Activated naive CD4-positive, alpha-beta T cell treated with anti-CD3 and anti-CD28 coated beads for 36 hours (primary cell): ENCODE data around the gene GM2A. TPM values are rescaled to one million over a fixed set of nuclear protein-coding genes. Genes with fewer than 3 reads are reported as not detected.
A peak's percentile ranks its signal among the peaks of the same experiment; 100 is the strongest.
"Not testable (repeated sequence)": the region's sequence is repeated elsewhere in the genome, so short reads cannot be mapped to it uniquely, and the experiment has no call there.

Experiments used
- CTCF ChIA-PET: fragments of 350-600 bp; sonication (Branson Sonifier 250); formaldehyde crosslinking; loops from one replicate; lab custom pipeline; 2021; ENCODE audit warnings: antibody characterized with exemption; lab: Charles Lee
- DNase-seq: peaks from one replicate; pipeline ENCODE4 v3.0.0-alpha.2; 2020
- H3K27ac Mint-ChIP-seq: one replicate; pipeline ENCODE4 v1.8.0; 2021; ENCODE audit warnings: mild to moderate bottlenecking, mixed read lengths
- H3K27me3 Mint-ChIP-seq: one replicate; pipeline ENCODE4 v1.8.0; 2021; ENCODE audit warnings: low read depth, mixed read lengths
- H3K36me3 Mint-ChIP-seq: one replicate; pipeline ENCODE4 v1.8.0; 2021; ENCODE audit warnings: low read depth, mixed read lengths
- H3K4me1 Mint-ChIP-seq: one replicate; pipeline ENCODE4 v1.8.0; 2021; ENCODE audit warnings: low read depth, mixed read lengths
- H3K4me3 Mint-ChIP-seq: one replicate; pipeline ENCODE4 v1.8.0; 2021; ENCODE audit warnings: mild to moderate bottlenecking, moderate library complexity, mixed read lengths
- H3K9me3 Mint-ChIP-seq: one replicate; pipeline ENCODE4 v1.8.0; 2021; ENCODE audit warnings: mixed read lengths
- intact Hi-C: fragments of 100-400 bp; cut with micrococcal nuclease; formaldehyde crosslinking; loops from one replicate; pipeline ENCODE4 v1.15.1; 2023
- total RNA-seq, 2 experiments: library from RNA; stranded (reverse); gene quantifications; one replicate each; pipeline ENCODE4 v1.2.3, GENCODE V29; 2021

GM2A gene
- total RNA-seq, 2 experiments from 2014 or later = 21.1 to 21.8 TPM

DNA sequence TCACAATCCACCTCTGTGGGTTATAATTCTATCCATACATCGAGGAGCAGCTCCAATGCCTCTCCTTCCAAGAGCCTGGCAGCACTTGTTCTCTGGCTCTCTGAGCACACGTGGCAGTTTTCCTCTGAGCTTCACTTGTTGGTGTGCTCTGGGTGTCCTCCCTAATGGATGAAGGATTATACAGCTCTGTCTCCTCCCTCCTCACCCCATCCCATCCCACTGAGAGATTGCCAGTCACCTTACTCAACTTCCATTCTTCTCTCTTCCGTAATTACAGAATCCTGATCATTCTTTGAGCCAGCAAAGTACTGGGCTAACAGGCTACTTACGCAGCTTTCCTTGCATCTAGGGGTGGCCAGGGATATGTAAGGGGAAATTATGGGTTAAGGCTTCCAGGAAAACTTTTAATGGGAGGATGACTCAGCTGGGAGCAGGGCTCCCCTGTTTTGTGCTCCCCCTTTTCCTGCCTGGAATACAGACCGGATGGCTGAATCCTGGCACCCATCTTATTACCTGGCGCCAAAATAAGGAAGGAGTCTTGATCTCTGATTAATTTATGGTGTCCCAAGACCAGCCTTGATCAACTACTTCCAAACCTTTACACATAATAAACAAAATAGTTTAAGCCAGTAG is 22.8 kb upstream of the GM2A start:
- intact Hi-C loops = no loop called here
- no peaks in the 10 kb centered on the region for H3K9me3 Mint-ChIP-seq
- H3K27me3 Mint-ChIP-seq = no peaks in the 10 kb centered on the region
- H3K36me3 Mint-ChIP-seq = no peaks in the 10 kb centered on the region
- H3K27ac Mint-ChIP-seq = no peak overlapping the region
- H3K4me3 Mint-ChIP-seq = no peak overlapping the region
- CTCF ChIA-PET = interaction anchor here (0.8 to 3.9 kb wide), 5 partner anchors 10 to 119 kb away, joined by 3 to 39 read pairs (median 5); no protein-coding TSS in a partner anchor
- DNase-seq = no peak
- H3K4me1 Mint-ChIP-seq = peaks cover 16% of the 10 kb centered on the region

DNA sequence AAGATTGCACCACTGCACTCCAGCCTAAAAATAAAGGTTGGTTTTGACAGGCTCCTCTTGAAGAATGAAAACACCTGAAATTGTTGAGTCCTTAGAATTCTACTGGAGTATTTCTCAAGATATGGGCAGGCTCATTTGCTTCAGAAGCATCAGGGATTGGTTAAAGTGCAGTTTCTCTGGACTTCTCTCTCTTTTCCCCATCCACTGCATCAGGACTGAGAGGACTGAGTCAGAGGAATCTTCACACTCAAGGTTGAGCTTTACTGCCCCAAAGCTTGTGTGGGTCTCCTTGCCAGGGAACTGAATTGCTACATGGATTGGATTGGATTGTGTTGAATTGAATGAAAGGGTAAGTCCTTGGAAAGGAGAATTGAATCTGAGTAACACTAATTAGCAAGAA is 21.6 kb upstream of the GM2A start:
- H3K36me3 Mint-ChIP-seq = no peaks in the 10 kb centered on the region
- DNase-seq = no peak
- peaks cover 14% of the 10 kb centered on the region for H3K4me1 Mint-ChIP-seq
- no peaks in the 10 kb centered on the region for H3K27me3 Mint-ChIP-seq
- H3K4me3 Mint-ChIP-seq = no peak overlapping the region
- H3K27ac Mint-ChIP-seq = no peak overlapping the region
- CTCF ChIA-PET = interaction anchor here (0.8 to 2.1 kb wide), 3 partner anchors 66 to 117 kb away, joined by 3 to 7 read pairs (median 3); no protein-coding TSS in a partner anchor
- H3K9me3 Mint-ChIP-seq = no peaks in the 10 kb centered on the region
- intact Hi-C loops = no loop called here

DNA sequence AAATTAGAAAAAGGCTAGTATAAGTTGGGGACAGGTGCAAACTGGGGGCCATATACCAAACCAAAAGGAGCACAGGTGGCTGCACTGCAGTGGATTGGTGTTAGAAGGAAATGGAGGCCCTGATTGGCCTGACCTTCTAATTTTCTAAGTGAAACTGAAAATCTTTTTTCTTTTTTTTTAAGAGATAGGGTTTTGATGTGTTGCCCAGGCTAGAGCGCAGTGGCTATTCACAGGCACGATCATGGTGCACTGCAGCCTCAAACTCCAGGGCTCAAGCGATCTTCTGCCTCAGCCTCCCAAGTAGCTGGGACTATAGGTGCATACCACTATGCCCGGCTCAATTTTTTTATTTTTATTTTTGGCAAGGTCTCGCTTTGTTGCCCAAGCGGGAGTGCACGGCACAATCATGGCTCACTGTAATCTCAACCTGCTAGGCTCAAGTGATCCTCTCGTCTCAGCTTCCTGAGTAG is 19.3 kb upstream of the GM2A start:
- CTCF ChIA-PET = interaction anchor here (1.0 to 1.1 kb wide), 2 partner anchors 9 to 10 kb away, joined by 3 to 5 read pairs; partner anchors contain the start of gene CCDC69
- H3K27ac Mint-ChIP-seq = no peak overlapping the region
- H3K4me3 Mint-ChIP-seq = no peak overlapping the region
- no peaks in the 10 kb centered on the region for H3K36me3 Mint-ChIP-seq
- H3K27me3 Mint-ChIP-seq = no peaks in the 10 kb centered on the region
- H3K9me3 Mint-ChIP-seq = no peaks in the 10 kb centered on the region
- DNase-seq = no peak
- intact Hi-C loops = loop anchor here (1.0 kb wide), 1 partner anchor 9 kb away; the partner anchor contains the start of gene CCDC69
- H3K4me1 Mint-ChIP-seq = peaks cover 14% of the 10 kb centered on the region

DNA sequence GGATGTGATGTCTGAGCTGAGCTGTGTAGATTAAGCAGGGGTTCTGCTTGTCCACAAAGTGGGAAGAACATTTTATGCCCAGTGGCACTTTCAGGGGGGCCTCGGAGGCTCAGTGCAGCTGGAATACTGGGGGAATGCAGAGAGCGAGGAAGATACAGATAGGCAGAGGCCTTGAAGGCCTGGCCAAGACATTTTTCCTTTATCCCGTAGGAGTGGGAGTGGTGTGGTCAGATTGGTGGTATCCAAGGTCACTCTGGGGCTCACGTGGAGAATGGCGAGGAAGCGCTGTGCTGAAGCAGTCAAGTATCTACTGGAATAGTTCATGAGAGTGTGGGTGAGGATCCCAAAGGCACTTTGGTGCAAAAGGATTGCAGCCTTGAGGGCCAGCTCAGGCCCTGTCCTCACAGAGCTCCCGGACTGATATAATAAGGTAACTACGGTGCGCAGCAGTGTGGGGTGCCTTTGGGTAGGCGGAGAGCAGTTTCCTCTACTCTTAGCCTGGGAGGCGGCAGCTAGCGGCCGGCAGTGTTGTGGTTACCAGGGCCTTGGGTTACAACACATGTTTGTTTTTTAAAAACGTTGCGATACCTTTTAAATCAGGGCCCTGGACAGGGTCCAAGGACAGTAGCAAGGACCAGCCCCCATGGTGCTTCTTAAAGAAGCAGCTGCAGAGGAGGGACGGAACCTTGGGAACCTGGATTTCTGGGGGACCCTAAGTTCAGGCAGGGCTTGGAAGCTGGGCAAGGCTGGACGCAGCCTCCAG is 18.3 kb upstream of the GM2A start:
- intact Hi-C loops = loop anchor here (1.0 kb wide), 1 partner anchor 10 kb away; the partner anchor contains the start of gene CCDC69
- CTCF ChIA-PET = interaction anchor here (0.9 to 2.3 kb wide), 10 partner anchors 8 to 119 kb away, joined by 3 to 7 read pairs (median 4); partner anchors contain the start of gene CCDC69
- H3K36me3 Mint-ChIP-seq = no peaks in the 10 kb centered on the region
- no peaks in the 10 kb centered on the region for H3K9me3 Mint-ChIP-seq
- H3K4me1 Mint-ChIP-seq = peaks cover 14% of the 10 kb centered on the region
- peak; percentile 31 for DNase-seq
- peak overlapping the region; percentile 52 for H3K27ac Mint-ChIP-seq
- no peaks in the 10 kb centered on the region for H3K27me3 Mint-ChIP-seq
- peak overlapping the region; percentile 3 for H3K4me3 Mint-ChIP-seq

DNA sequence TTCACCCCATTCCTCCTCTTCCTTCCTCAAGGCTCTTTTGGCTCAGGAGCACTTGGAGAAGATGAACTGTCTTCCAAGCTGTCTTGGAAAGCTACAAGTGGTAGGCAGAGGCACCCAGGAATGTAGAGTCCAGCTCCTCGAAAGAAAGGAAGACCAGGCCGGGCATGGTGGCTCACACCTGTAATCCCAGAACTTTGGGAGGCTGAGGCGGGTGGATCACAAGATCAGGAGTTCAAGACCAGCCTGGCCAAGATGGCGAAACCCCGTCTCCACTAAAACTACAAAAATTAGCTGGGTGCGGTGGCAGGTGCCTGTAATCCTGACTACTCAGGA is 17.8 kb upstream of the GM2A start:
- H3K27ac Mint-ChIP-seq, H3K36me3 Mint-ChIP-seq, H3K27me3 Mint-ChIP-seq, H3K9me3 Mint-ChIP-seq, DNase-seq, intact Hi-C loops, H3K4me3 Mint-ChIP-seq: not testable (repeated sequence)
- H3K4me1 Mint-ChIP-seq = peaks cover 14% of the 10 kb centered on the region
- CTCF ChIA-PET = interaction anchor here (0.9 to 2.3 kb wide), 8 partner anchors 20 to 120 kb away, joined by 3 to 7 read pairs (median 4); no protein-coding TSS in a partner anchor

DNA sequence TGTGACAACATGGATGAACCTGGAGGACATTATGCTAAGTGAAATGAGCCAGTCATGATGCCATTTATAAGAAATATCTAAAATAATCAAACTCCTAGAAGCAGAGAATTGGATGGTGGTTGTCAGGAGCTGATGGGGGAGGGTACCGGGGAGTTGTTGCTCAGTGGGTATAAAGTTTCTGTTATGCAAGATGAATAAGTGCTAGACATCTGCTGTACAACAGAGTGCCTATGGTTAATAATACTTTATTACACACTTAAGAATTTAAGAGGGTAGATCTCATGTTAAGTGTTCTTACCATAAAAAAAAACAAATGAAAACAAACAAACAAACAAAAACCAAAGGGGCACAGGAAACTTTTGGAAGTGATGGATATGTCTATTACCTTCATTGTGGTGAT is 16.1 kb upstream of the GM2A start:
- intact Hi-C loops = no loop called here
- Mint-ChIP-seq H3K27ac (no peak overlapping the region), H3K36me3 (no peaks in the 10 kb centered on the region), H3K9me3 (no peaks in the 10 kb centered on the region), H3K4me3 (no peak overlapping the region), H3K4me1 (peaks cover 14% of the 10 kb centered on the region), H3K27me3 (no peaks in the 10 kb centered on the region)
- CTCF ChIA-PET = interaction anchor here (0.9 to 6.5 kb wide), 5 partner anchors 8 to 111 kb away, joined by 3 to 39 read pairs (median 4); partner anchors contain the start of gene CCDC69
- no peak for DNase-seq

DNA sequence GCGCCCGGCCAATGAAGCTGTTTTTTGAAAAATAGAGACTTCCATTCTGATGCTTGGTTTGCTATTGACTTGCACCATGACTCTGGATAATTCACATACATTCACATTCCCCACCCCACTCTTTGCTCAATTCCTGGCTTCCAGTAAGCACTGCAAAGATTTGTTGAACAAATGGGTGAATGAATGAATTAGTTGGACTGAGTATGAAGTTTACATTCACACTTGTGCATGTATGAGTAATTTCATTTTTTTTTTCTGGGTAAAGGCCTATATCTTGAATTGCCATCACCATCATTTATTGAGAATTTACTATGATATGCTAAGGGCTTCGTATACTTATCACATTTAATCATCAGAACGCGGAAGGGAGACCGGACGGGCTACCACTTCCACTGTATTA is 15.3 kb upstream of the GM2A start:
- Mint-ChIP-seq H3K4me1 (peaks cover 14% of the 10 kb centered on the region), H3K4me3 (no peak overlapping the region), H3K27me3 (no peaks in the 10 kb centered on the region), H3K9me3 (no peaks in the 10 kb centered on the region), H3K27ac (no peak overlapping the region), H3K36me3 (no peaks in the 10 kb centered on the region)
- intact Hi-C loops = no loop called here
- no peak for DNase-seq
- CTCF ChIA-PET = interaction anchor here (0.9 to 6.5 kb wide), 9 partner anchors 9 to 183 kb away, joined by 3 to 39 read pairs (median 7); partner anchors contain the start of genes CCDC69 and GM2A

DNA sequence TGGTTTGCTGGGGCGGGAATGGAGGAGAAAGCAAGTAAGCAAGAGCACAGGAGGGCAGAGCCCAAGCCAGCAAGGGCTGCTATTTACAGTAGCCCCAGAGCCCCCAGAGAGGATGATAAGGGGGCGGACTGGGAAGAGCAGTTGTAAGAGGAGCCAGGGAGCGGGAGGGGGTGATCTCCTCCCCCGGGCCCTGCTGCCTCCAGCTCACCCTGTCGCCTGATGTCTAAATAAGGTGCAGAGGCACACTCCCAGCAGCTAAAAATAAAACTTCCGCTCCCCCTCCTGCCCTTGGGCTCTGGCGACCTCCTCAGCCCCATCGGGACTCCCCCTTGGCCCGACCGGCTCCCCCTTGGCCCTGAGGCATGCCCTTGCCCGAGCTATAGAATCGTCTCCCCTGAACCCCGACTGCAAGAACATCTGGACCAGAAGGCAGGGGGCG is 14.7 kb upstream of the GM2A start:
- Mint-ChIP-seq H3K9me3 (no peaks in the 10 kb centered on the region), H3K4me3 (no peak overlapping the region), H3K4me1 (peaks cover 15% of the 10 kb centered on the region), H3K36me3 (no peaks in the 10 kb centered on the region), H3K27ac (no peak overlapping the region), H3K27me3 (no peaks in the 10 kb centered on the region)
- CTCF ChIA-PET = interaction anchor here (0.6 to 6.5 kb wide), 16 partner anchors 9 to 191 kb away, joined by 3 to 39 read pairs (median 5); partner anchors contain the start of gene GM2A
- DNase-seq = no peak
- intact Hi-C loops = no loop called here

DNA sequence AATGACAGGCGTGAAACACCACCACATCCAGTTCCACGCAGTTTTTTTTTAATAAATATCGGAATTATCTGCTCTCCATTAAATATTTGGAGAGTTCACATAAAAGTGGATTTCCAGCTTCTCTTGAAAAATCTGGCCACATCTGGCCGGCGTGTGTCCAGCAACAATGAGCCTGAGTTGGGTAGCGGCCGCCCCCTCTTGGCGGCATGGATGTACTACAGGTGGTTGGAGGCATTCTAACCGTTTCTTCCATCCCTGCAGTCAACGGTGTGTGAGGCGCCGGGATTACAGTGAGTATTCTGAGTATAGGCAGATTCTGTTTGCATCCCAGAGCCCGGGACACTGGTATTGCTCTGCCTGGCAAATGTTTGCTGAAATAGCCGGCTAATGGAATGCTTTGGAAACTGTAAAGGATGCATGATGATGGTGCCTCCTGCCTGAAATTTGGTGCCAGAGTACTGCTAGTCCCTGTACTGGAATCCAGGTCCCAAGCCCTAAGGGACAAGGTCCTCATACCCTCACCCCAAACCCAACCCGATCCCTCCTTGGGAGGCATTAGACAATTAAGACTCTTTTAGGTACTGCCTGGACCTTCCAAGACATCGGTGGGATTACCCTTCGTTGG is 13.6 kb upstream of the GM2A start:
- Mint-ChIP-seq H3K36me3 (no peaks in the 10 kb centered on the region), H3K27me3 (no peaks in the 10 kb centered on the region), H3K4me3 (no peak overlapping the region), H3K27ac (no peak overlapping the region), H3K4me1 (peaks cover 18% of the 10 kb centered on the region), H3K9me3 (no peaks in the 10 kb centered on the region)
- DNase-seq = peak; percentile 64
- CTCF ChIA-PET = interaction anchor here (0.6 to 6.5 kb wide), 20 partner anchors 10 to 614 kb away, joined by 3 to 39 read pairs (median 4); partner anchors contain the start of gene GM2A
- intact Hi-C loops = loop anchor here (1.0 kb wide), 2 partner anchors 74 to 114 kb away; no protein-coding TSS in a partner anchor

DNA sequence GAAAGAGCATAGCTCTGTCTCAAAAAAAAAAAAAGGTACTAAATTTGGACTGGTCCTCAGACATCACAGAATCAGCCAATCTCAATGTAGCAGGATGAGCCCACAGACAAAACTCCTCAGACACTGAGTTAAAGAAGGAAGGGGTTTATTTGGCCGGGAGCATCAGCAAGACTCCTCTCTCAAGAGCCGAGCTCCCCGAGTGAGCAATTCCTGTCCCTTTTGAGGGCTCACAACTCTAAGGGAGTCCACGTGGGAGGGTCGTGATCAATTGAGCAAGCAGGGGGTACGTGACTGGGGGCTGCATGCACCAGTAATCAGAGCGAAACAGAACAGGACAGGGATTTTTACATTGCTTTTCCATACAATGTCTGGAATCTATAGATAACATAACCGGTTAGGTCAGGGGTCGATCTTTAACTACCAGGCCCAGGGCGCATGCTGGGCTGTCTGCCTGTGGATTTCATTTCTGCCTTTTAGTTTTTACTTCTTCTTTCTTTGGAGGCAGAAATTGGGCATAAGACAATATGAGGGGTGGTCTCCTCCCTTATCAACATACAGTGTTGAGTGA is 12.6 kb upstream of the GM2A start:
- H3K4me1 Mint-ChIP-seq = peaks cover 15% of the 10 kb centered on the region
- H3K27ac Mint-ChIP-seq, H3K36me3 Mint-ChIP-seq, DNase-seq, H3K9me3 Mint-ChIP-seq, intact Hi-C loops, H3K4me3 Mint-ChIP-seq, H3K27me3 Mint-ChIP-seq: not testable (repeated sequence)
- CTCF ChIA-PET = interaction anchor here (0.8 to 6.5 kb wide), 6 partner anchors 11 to 125 kb away, joined by 3 to 39 read pairs (median 8); partner anchors contain the start of gene GM2A

DNA sequence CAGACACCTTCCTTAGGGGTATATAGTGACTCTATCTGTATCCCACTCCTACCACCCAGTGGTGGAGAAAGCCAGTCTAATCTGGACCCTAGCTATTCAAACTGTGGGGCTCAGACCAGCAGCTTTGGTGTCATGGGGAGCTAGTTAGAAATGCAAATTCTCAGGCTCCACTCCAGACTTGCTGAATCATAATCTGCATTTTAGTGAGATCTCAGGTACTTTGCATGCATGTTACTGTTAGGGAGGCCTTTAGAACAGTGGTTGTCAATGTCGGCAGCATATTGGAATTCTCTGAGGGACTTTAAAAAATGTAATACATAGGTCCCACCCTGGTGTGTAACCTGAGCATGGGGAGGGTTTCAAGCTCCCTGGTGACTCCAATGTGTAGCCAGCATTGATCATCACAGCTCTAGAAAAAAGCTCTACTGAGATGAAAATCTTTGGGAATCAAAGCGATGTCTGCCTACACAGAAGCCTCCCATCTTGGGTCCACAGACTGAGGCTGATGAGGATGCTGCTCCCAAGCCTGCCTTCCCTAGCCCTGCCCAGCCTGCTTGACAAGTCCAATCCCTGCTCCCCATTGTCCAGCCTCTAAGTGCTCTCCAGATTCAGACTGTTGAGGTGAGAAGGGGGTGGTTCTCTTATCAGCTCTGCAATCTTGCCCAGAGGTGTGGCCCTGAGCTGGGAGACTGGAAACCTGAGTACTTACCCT is 11.9 kb upstream of the GM2A start:
- H3K4me1 Mint-ChIP-seq = peaks cover 17% of the 10 kb centered on the region
- H3K9me3 Mint-ChIP-seq = no peaks in the 10 kb centered on the region
- intact Hi-C loops = no loop called here
- H3K36me3 Mint-ChIP-seq = no peaks in the 10 kb centered on the region
- no peak overlapping the region for H3K27ac Mint-ChIP-seq
- no peak overlapping the region for H3K4me3 Mint-ChIP-seq
- no peaks in the 10 kb centered on the region for H3K27me3 Mint-ChIP-seq
- CTCF ChIA-PET = interaction anchor here (0.6 to 6.5 kb wide), 9 partner anchors 8 to 441 kb away, joined by 3 to 39 read pairs (median 6); partner anchors contain the start of genes CCDC69 and GM2A
- DNase-seq = no peak
